HL-60 (cell line): Measurements from ENCODE around the gene EIF4G1.

Source experiments
- DNase-seq, 2 experiments: peaks; one replicate each; pipeline ENCODE4 v3.0.0-alpha.2; 2010 to 2020; ENCODE audit warnings: low read depth in 1 of 2, low spot score in 1 of 2
- H3K27ac ChIP-seq: fragments of 250-450 bp; sonication (Bioruptor Pico); replicated peaks from 2 replicates; pipeline ENCODE4 v1.5.1; 2020; ENCODE audit warnings: mild to moderate bottlenecking, moderate library complexity
- H3K27me3 ChIP-seq: fragments of 250-450 bp; sonication (Bioruptor Pico); 2 replicates; pipeline ENCODE4 v1.5.1; 2021; ENCODE audit warnings: mild to moderate bottlenecking, moderate library complexity; ENCODE audit not compliant: insufficient read depth, poor library complexity, severe bottlenecking
- H3K4me3 ChIP-seq: replicated peaks from 2 replicates; pipeline ENCODE4 v1.5.1; 2011; ENCODE audit warnings: mild to moderate bottlenecking, control low read depth, low read length; ENCODE audit not compliant: insufficient read depth
- GABPA ChIP-seq: IDR thresholded peaks from 2 replicates; pipeline ENCODE4 v1.6.1; 2012; ENCODE audit warnings: low read depth
- POLR2AphosphoS5 ChIP-seq: IDR thresholded peaks from 2 replicates; pipeline ENCODE4 v1.6.1; 2012; ENCODE audit warnings: low read depth
- SPI1 ChIP-seq: IDR thresholded peaks from 2 replicates; pipeline ENCODE4 v1.6.1; 2012; ENCODE audit warnings: low read depth, mild to moderate bottlenecking, borderline replicate concordance
- TF ChIP-seq, protein P1 (sequence below): IDR thresholded peaks from 2 replicates; pipeline ENCODE4 v1.6.1; 2012; ENCODE audit warnings: low read depth; ENCODE audit not compliant: insufficient replicate concordance
- TF ChIP-seq, protein P2 (sequence below): IDR thresholded peaks from one replicate; pipeline ENCODE4 v1.5.1; 2011; ENCODE audit warnings: low read length, control low read depth, inconsistent platforms; ENCODE audit not compliant: insufficient read depth

The EIF4G1 gene

DNA sequence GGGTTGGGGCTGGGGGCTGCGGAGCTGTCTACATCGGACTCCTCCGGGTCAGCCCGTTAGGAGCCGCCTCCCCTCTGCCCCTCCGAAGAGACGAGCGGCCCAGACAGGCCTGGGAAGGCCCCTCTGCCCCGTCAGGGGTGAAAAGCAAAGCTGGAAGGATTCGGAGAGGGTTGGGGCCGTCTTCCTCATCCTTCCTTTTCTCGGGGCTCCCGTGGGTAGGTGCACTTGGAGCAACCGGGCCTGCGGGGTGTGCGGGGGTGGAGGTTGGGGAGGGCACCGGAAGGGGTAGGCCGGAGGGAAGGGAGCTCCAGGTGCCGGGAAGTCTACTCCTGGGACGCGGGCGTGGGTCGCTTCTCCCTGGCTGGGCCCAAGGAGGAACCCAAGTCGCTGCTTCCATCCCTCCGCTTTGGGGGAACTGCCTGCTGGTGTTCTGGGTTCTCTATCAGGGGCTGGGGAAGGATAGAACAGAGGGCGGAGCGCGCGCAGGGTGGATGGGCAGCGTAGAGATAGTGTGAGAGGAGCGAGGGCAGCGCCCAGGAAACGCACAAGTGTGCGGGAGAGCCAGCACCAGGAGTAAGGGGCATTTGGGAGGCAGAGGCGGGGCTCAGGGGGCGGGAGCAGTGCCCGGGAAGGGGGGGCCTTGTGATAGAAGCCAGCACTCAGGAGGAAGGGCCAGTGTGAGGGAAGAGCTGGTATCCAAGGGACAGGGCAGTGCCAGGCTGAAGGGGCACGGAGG is 47.7 kb downstream of the EIF4G1 start:
- no peaks in the 10 kb centered on the region for H3K27me3 ChIP-seq
- TF ChIP-seq, protein P1, sequence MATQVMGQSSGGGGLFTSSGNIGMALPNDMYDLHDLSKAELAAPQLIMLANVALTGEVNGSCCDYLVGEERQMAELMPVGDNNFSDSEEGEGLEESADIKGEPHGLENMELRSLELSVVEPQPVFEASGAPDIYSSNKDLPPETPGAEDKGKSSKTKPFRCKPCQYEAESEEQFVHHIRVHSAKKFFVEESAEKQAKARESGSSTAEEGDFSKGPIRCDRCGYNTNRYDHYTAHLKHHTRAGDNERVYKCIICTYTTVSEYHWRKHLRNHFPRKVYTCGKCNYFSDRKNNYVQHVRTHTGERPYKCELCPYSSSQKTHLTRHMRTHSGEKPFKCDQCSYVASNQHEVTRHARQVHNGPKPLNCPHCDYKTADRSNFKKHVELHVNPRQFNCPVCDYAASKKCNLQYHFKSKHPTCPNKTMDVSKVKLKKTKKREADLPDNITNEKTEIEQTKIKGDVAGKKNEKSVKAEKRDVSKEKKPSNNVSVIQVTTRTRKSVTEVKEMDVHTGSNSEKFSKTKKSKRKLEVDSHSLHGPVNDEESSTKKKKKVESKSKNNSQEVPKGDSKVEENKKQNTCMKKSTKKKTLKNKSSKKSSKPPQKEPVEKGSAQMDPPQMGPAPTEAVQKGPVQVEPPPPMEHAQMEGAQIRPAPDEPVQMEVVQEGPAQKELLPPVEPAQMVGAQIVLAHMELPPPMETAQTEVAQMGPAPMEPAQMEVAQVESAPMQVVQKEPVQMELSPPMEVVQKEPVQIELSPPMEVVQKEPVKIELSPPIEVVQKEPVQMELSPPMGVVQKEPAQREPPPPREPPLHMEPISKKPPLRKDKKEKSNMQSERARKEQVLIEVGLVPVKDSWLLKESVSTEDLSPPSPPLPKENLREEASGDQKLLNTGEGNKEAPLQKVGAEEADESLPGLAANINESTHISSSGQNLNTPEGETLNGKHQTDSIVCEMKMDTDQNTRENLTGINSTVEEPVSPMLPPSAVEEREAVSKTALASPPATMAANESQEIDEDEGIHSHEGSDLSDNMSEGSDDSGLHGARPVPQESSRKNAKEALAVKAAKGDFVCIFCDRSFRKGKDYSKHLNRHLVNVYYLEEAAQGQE, result no peak
- TF ChIP-seq SPI1, result no peak
- TF ChIP-seq POLR2AphosphoS5, result no peak
- no peak for TF ChIP-seq GABPA
- TF ChIP-seq, protein P2, sequence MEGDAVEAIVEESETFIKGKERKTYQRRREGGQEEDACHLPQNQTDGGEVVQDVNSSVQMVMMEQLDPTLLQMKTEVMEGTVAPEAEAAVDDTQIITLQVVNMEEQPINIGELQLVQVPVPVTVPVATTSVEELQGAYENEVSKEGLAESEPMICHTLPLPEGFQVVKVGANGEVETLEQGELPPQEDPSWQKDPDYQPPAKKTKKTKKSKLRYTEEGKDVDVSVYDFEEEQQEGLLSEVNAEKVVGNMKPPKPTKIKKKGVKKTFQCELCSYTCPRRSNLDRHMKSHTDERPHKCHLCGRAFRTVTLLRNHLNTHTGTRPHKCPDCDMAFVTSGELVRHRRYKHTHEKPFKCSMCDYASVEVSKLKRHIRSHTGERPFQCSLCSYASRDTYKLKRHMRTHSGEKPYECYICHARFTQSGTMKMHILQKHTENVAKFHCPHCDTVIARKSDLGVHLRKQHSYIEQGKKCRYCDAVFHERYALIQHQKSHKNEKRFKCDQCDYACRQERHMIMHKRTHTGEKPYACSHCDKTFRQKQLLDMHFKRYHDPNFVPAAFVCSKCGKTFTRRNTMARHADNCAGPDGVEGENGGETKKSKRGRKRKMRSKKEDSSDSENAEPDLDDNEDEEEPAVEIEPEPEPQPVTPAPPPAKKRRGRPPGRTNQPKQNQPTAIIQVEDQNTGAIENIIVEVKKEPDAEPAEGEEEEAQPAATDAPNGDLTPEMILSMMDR, result no peak
- peak overlapping the region; percentile 75 for H3K27ac ChIP-seq
- H3K4me3 ChIP-seq, result peak overlapping the region; percentile 80
- peak; percentile 59 to 77 for DNase-seq

DNA sequence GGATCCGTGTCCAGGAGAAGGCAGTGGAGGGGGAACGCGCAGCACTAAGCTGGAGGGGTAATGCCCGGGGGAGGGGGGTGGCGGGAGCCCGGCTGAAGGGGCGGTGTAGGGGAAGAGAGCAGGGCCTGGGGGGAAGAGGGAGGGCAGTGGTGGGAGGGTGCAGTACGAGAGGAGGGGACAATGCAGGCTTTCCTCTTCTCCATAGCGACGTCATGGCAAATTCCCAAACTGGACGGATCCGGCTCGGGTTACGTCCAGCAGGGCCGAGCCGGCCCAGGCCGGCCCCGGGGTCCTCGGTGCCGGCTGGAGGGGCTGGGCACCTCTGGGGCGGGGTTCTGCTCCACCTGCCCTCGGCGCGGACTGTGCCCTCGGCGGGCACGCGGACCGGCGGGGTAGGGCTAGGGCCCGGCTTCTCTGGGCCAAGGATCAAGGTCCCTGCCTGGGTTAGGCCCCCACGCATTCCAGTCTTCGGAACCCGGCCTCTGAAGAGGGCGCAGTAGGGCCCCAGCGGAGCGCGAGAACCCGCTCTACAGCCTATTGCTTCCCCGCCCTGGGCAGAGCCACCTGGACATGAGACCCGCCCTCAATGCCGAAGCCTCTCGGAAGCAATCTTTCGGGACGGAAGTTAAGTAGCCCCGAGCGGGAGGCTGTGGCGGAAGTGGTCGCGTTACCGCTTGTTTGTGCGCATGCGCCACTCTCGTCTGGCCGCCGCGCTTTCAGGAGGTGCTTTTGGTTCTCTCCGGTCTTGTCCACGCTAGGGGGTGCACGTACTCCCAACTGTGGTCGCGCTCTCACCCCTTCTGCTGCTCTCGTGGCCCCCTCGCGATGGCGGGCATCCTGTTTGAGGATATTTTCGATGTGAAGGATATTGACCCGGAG is 48.5 kb downstream of the EIF4G1 start:
- DNase-seq, result peak; percentile 95 to 97
- Histone ChIP-seq H3K4me3 (peak overlapping the region; percentile 80), H3K27me3 (no peaks in the 10 kb centered on the region), H3K27ac (peak overlapping the region; percentile 75)
- TF ChIP-seq, protein P1, result peak; percentile 42
- TF ChIP-seq GABPA (peak; percentile 90), SPI1 (no peak), POLR2AphosphoS5 (peak; percentile 89)
- TF ChIP-seq, protein P2, result peak; percentile 50

DNA sequence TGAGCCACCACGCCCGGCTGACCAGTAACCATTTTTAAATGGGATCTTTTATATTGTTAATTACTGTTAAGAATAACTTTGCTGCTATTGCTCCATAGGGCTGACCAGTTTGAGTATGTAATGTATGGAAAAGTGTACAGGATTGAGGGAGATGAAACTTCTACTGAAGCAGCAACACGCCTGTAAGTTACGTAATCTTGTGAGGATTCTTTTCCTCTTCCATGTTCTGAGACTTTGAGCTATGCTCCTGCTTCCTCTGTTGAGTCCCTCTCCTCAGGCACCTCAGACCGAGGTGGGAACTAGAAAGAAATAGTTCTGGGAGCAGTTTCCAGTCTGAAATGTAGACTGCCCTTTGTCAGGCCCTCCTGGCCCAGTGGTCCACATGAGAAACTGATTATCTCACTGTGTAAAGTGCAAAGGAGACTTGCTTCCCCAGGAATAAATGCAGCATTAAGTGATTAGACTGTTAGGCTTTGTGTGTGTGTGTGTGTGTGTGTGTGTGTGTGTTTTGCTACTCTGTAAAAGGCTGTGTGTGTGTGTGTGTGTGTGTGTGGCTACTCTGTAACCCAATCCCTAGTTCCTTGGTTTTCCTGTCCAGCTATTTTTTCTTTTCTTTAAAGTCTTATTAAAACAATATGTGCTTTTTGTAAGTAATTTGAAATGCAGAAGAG is 52.3 kb downstream of the EIF4G1 start:
- Histone ChIP-seq H3K27ac (no peak overlapping the region), H3K4me3 (no peak overlapping the region), H3K27me3 (no peaks in the 10 kb centered on the region)
- DNase-seq, result no peak
- TF ChIP-seq, protein P1, result no peak
- no peak for TF ChIP-seq SPI1
- TF ChIP-seq POLR2AphosphoS5, result no peak
- TF ChIP-seq, protein P2, result no peak
- TF ChIP-seq GABPA, result no peak
